ENCODE results near the gene SH3BP4.

DNA sequence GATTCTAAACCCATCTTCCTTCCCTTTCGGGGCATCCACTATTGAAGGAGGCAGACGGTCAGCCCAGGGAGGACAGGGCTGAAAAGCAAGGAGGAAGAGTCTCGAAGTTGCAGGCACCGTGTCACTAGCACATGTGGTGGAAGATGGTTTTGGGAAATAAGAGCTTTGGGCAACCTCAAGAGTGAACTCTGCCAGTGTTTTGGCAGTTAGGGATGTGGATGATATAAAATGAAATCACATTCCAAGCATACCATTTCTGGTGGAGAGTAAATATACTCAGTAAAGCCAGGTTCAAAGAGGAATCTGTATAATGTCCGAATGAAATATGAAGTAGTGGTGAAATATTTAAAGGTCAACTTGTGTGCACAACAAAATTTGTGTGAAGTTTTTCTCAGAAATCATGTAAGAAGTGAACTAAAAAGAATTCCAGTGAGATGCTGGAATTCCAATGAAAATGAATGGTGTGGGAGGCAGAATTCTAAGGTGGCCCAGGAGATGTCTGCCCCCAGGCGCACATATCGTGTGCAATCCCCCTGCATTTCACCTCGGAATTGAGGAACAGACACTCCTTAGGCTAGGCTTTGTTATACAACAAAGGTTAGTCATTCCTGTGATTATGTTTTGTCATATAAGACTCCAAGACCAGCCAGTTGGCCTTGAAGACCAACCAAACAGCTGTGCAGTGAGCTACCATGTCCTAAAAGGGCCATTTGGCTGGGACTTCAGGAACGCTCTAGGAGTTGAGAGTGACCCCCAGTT, 147.1 kb downstream of the SH3BP4 start:
- TF ChIP-seq, protein P1, sequence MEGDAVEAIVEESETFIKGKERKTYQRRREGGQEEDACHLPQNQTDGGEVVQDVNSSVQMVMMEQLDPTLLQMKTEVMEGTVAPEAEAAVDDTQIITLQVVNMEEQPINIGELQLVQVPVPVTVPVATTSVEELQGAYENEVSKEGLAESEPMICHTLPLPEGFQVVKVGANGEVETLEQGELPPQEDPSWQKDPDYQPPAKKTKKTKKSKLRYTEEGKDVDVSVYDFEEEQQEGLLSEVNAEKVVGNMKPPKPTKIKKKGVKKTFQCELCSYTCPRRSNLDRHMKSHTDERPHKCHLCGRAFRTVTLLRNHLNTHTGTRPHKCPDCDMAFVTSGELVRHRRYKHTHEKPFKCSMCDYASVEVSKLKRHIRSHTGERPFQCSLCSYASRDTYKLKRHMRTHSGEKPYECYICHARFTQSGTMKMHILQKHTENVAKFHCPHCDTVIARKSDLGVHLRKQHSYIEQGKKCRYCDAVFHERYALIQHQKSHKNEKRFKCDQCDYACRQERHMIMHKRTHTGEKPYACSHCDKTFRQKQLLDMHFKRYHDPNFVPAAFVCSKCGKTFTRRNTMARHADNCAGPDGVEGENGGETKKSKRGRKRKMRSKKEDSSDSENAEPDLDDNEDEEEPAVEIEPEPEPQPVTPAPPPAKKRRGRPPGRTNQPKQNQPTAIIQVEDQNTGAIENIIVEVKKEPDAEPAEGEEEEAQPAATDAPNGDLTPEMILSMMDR (conservative IDR thresholded peaks at IDR 0.05 in 1 of 2, IDR thresholded peaks at IDR 0.05 in 1 of 2; ENCODE audit: extremely low read depth in 1 of 2, insufficient read depth in 1 of 2, low read depth in 1 of 2, low read length in 2 of 2): no peak
- TF ChIP-seq EZH2 (IDR thresholded peaks at IDR 0.05; ENCODE audit: borderline replicate concordance, low read length): no peak

Data from mammary epithelial cell (primary cell).